HepG2 (cell line): ENCODE measurements around the gene FAM234A. TPM values are rescaled to one million over a fixed set of nuclear protein-coding genes. Genes with fewer than 3 reads are reported as not detected.

Source experiments
- ATAC-seq: fragments of 200-7000 bp; cut with Tn5 transposase; 3 replicates; pipeline ENCODE4 v1.9.1; 2020; ENCODE audit warnings: mild to moderate bottlenecking, moderate library complexity
- BruUV-seq: library from RNA; stranded (reverse); fragments of 400-500 nt; replicated peaks from 2 replicates; lab custom pipeline; 2021; lab: Mats Ljungman, UMichigan
- CTCF ChIA-PET: fragments of 300-600 bp; formaldehyde crosslinking; extraction: SDS; loops from one replicate; lab custom pipeline; 2021; ENCODE audit warnings: low total read pairs, inconsistent platforms, low intra/inter-chr PET ratio; lab: Yijun Ruan, JAX
- POLR2A ChIA-PET: fragments of 350-600 bp; sonication (Branson Sonifier 250); formaldehyde crosslinking; loops from one replicate; lab custom pipeline; 2020; ENCODE audit warnings: antibody characterized with exemption, inconsistent platforms; lab: Yijun Ruan, JAX
- DNase-seq: peaks from one replicate; pipeline ENCODE4 v3.0.0-alpha.2; 2015; ENCODE audit warnings: low spot score
- FAIRE-seq: peaks from 3 replicates; lab custom pipeline; 2011; peaks lifted over from hg19 to GRCh38; lab: Jason Lieb, UNC
- H2AFZ ChIP-seq: one replicate; pipeline ENCODE4 v1.6.1; 2011; ENCODE audit warnings: low read length, inconsistent platforms
- H3K27ac ChIP-seq: fragments of 300-600 bp; 3 replicates; pipeline ENCODE4 v1.8.0; 2011; ENCODE audit warnings: mixed run types, mild to moderate bottlenecking, mixed read lengths, low read length, inconsistent platforms; ENCODE audit not compliant: insufficient read depth; ENCODE audit errors: extremely low read length
- H3K27me3 ChIP-seq, 2 experiments: fragments of 200-600 bp in 1 of 2; 2 replicates in 1 of 2; 3 replicates in 1 of 2; pipeline versions ENCODE4 v1.6.0 to v1.8.0; 2011; ENCODE audit warnings: low read length in 2 of 2, mild to moderate bottlenecking in 2 of 2, moderate library complexity in 2 of 2, inconsistent platforms in 1 of 2; ENCODE audit not compliant: insufficient read depth in 2 of 2, control insufficient read depth in 1 of 2
- H3K36me3 ChIP-seq, 2 experiments: fragments of 200-600 bp in 1 of 2; replicated peaks in 1 of 2; 2 replicates in 1 of 2; 3 replicates in 1 of 2; pipeline versions ENCODE4 v1.5.1 to v1.8.0; 2011; ENCODE audit warnings: low read length in 2 of 2, inconsistent platforms in 1 of 2; ENCODE audit not compliant: insufficient read depth in 2 of 2, control insufficient read depth in 1 of 2
- H3K4me1 ChIP-seq: 2 replicates; pipeline ENCODE4 v1.5.1; 2012; ENCODE audit warnings: low read length, inconsistent platforms; ENCODE audit not compliant: insufficient read depth
- H3K4me2 ChIP-seq: 2 replicates; pipeline ENCODE4 v1.6.0; 2011; ENCODE audit warnings: low read depth, low read length, inconsistent platforms
- H3K4me3 ChIP-seq, 3 experiments: fragments of 200-600 bp in 1 of 3; sonication (generic), shearing (Covaris generic) in 1 of 3; replicated peaks in 1 of 3; 2 replicates each; pipeline ENCODE4 v1.5.1; 2011 to 2016; ENCODE audit warnings: low read length in 3 of 3, inconsistent platforms in 2 of 3, low read depth in 2 of 3, mild to moderate bottlenecking in 2 of 3, control low read depth in 1 of 3, mixed read lengths in 1 of 3; ENCODE audit not compliant: insufficient read depth in 1 of 3
- H3K79me2 ChIP-seq: one replicate; pipeline ENCODE4 v1.6.1; 2011; ENCODE audit warnings: low read length, inconsistent platforms; ENCODE audit not compliant: insufficient read depth
- H3K9ac ChIP-seq: 2 replicates; pipeline ENCODE4 v1.6.0; 2011; ENCODE audit warnings: mild to moderate bottlenecking, low read depth, low read length, inconsistent platforms; ENCODE audit not compliant: insufficient read depth
- H3K9me3 ChIP-seq: 2 replicates; pipeline ENCODE4 v1.5.1; 2012; ENCODE audit warnings: mild to moderate bottlenecking, low read length
- H4K20me1 ChIP-seq: 2 replicates; pipeline ENCODE4 v1.6.0; 2011; ENCODE audit warnings: inconsistent platforms, mild to moderate bottlenecking, low read length, moderate library complexity; ENCODE audit not compliant: insufficient read depth
- DNMT1 ChIP-seq: sonication (generic); formaldehyde crosslinking; IDR thresholded peaks from 2 replicates; pipeline ENCODE4 v1.5.1; 2020; ENCODE audit warnings: mild to moderate bottlenecking, missing genetic modification reagents
- GABPB1 ChIP-seq: IDR thresholded peaks from 2 replicates; pipeline ENCODE4 v1.6.1; 2016; ENCODE audit warnings: mild to moderate bottlenecking, missing genetic modification reagents, moderate library complexity, missing compliant biosample characterization
- SP2 ChIP-seq: sonication (generic); formaldehyde crosslinking; IDR thresholded peaks from 2 replicates; pipeline ENCODE4 v1.5.1; 2020; ENCODE audit warnings: mild to moderate bottlenecking, missing genetic modification reagents
- ZNF34 ChIP-seq: sonication (generic); formaldehyde crosslinking; IDR thresholded peaks from 2 replicates; pipeline ENCODE4 v1.4.0; 2020; ENCODE audit warnings: mild to moderate bottlenecking, missing genetic modification reagents, borderline replicate concordance
- ZNF562 ChIP-seq: sonication (generic); formaldehyde crosslinking; IDR thresholded peaks from 2 replicates; pipeline ENCODE4 v1.8.0; 2022; ENCODE audit warnings: missing genetic modification reagents, borderline replicate concordance
- WGBS: methylation state at CpG from one replicate; pipeline ENCODE4 v1.1.6; 2017; ENCODE audit warnings: low lambda C conversion rate; 5-methylcytosine and 5-hydroxymethylcytosine counted together
- in situ Hi-C: cut with HindIII; loops from 2 replicates; pipeline ENCODE4 v1.10.0; 2017; ENCODE audit warnings: low pct_unique_long_range_greater_than_20kb; ENCODE audit not compliant: extremely low pct_ligation_motif_present
- intact Hi-C: fragments of 100-400 bp; cut with micrococcal nuclease; formaldehyde crosslinking; loops from one replicate; pipeline ENCODE4 v1.10.0; 2022; ENCODE audit not compliant: unreplicated experiment
- polyA plus RNA-seq, 8 experiments: library from polyadenylated mRNA; depleted of rRNA in 3 of 8; stranded (reverse) in 7 of 8; unstranded in 1 of 8; fragments of >200 nt; fragmentation: Illumina TruSeq in 4 of 8; extraction: Trizol in 4 of 8; gene quantifications; 2 replicates each; pipeline versions ENCODE4 v1.2.1 to v1.2.3, GENCODE V29; 2011 to 2016; ENCODE audit warnings: low read depth in 4 of 8, missing spikeins in 1 of 8, mixed read lengths in 1 of 8; ENCODE audit not compliant: insufficient read depth in 1 of 8
- total RNA-seq, 5 experiments: library from RNA; depleted of rRNA; stranded (reverse); fragments of >200 nt; fragmentation: Illumina TruSeq; extraction: Trizol; gene quantifications; 2 replicates each; pipeline ENCODE4 v1.2.3, GENCODE V29; 2016; ENCODE audit warnings: low read depth in 1 of 5
- TF ChIP-seq, protein P1 (sequence below): sonication (generic); formaldehyde crosslinking; IDR thresholded peaks from 2 replicates; pipeline ENCODE4 v1.5.0; 2020; ENCODE audit warnings: mild to moderate bottlenecking, low read depth, missing genetic modification reagents, borderline replicate concordance
- TF ChIP-seq, protein P2 (sequence below): IDR thresholded peaks from 2 replicates; pipeline ENCODE4 v1.6.1; 2016; ENCODE audit warnings: low read depth
- TF ChIP-seq, protein P3 (sequence below): sonication (generic); formaldehyde crosslinking; IDR thresholded peaks from 2 replicates; pipeline ENCODE4 v1.5.0; 2020; ENCODE audit warnings: mild to moderate bottlenecking, missing genetic modification reagents, moderate library complexity

Gene FAM234A
- total and polyA plus RNA-seq, 2 of the 13 experiments (the other 11 are each of a cell fraction or from before 2014, with no cell fraction given) = 29.2 to 34.4 TPM

DNA sequence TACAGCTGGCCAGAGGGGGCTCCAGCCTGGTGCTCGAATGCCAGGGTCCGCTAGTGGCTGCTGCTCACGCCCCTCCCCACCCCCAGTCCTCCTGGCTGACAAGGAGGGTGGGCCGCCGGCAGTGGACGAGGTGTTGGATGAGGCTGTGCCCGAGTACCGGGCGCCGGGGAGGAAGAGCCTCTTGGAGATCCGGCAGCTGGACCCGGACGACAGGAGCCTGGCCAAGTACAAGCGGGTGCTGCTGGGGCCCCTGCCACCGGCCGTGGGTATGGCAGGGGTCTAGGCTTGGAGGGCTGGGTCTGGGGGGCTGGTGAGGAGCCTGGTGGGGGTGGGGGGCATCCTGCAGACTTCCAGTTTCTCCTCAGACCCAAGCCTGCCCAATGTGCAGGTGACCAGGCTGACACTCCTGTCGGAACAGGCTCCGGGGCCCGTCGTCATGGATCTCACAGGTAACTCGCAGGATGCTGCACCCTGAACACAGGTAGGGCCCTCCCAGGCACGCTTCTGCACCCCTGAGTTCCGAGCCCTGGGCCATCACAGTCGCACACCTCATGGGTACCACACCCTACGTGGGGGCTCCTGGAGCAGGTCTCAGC, 47.1 kb downstream of the FAM234A start (continued):
- TF ChIP-seq, protein P1, sequence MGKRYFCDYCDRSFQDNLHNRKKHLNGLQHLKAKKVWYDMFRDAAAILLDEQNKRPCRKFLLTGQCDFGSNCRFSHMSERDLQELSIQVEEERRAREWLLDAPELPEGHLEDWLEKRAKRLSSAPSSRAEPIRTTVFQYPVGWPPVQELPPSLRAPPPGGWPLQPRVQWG = no peak
- TF ChIP-seq GABPB1 (no peak), ZNF34 (CRISPR knock-in tag) (no peak), DNMT1 (CRISPR knock-in tag) (no peak)
- TF ChIP-seq, all 625 proteins: peak for 0

DNA sequence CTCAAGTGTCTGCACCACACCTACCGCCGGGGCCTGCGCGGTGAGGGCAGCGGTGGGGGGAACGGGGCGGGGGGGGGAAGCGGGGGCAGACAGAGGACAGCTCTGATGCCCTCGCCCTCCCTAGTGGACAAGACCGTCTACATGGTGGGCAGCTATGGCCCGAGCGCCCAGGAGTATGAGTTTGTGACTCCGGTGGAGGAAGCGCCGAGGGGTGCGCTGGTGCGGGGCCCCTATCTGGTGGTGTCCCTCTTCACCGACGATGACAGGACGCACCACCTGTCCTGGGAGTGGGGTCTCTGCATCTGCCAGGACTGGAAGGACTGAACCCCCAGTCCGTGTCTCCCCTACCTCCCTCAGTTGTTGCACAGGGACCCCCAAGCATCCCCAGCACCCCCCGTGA, 47.9 kb downstream of the FAM234A start:
- TF ChIP-seq ZNF562 (CRISPR knock-in tag) (no peak), SP2 (no peak)
- TF ChIP-seq, protein P2, sequence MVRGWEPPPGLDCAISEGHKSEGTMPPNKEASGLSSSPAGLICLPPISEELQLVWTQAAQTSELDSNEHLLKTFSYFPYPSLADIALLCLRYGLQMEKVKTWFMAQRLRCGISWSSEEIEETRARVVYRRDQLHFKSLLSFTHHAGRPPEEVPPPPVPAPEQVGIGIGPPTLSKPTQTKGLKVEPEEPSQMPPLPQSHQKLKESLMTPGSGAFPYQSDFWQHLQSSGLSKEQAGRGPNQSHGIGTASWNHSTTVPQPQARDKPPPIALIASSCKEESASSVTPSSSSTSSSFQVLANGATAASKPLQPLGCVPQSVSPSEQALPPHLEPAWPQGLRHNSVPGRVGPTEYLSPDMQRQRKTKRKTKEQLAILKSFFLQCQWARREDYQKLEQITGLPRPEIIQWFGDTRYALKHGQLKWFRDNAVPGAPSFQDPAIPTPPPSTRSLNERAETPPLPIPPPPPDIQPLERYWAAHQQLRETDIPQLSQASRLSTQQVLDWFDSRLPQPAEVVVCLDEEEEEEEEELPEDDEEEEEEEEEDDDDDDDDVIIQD = no peak
- TF ChIP-seq, protein P3, sequence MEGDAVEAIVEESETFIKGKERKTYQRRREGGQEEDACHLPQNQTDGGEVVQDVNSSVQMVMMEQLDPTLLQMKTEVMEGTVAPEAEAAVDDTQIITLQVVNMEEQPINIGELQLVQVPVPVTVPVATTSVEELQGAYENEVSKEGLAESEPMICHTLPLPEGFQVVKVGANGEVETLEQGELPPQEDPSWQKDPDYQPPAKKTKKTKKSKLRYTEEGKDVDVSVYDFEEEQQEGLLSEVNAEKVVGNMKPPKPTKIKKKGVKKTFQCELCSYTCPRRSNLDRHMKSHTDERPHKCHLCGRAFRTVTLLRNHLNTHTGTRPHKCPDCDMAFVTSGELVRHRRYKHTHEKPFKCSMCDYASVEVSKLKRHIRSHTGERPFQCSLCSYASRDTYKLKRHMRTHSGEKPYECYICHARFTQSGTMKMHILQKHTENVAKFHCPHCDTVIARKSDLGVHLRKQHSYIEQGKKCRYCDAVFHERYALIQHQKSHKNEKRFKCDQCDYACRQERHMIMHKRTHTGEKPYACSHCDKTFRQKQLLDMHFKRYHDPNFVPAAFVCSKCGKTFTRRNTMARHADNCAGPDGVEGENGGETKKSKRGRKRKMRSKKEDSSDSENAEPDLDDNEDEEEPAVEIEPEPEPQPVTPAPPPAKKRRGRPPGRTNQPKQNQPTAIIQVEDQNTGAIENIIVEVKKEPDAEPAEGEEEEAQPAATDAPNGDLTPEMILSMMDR (CRISPR knock-in tag) = no peak
- in situ Hi-C loops (no loop called here), intact Hi-C loops (no loop called here)
- Histone ChIP-seq H4K20me1 (no peaks in the 10 kb centered on the region), H3K4me2 (no peak overlapping the region), H3K4me3 (no peak overlapping the region), H3K4me1 (peaks cover 6% of the 10 kb centered on the region; the same call in 1 of the 2 replicates), H3K27ac (no peak overlapping the region), H3K27me3 (peaks cover 7 to 41% of the 10 kb centered on the region in 2 experiments; a peak in 4 of 5 replicates), H2AFZ (no peak overlapping the region), H3K9me3 (no peaks in the 10 kb centered on the region), H3K36me3 (peaks cover 2 to 13% of the 10 kb centered on the region in 2 experiments; a peak in 2 of 5 replicates), H3K79me2 (no peaks in the 10 kb centered on the region), H3K9ac (no peak overlapping the region)
- ATAC-seq (peak; percentile 2; the same call in 1 of the 3 replicates), DNase-seq (no peak), FAIRE-seq (no peak)
- POLR2A ChIA-PET = no interaction called here
- CTCF ChIA-PET = no interaction called here
- 31% methylated on average over 10 of the region's 22 CpGs for WGBS
- no TSS peak for BruUV-seq
